ENCODE measurements around the gene BAIAP2L1. TPM values are rescaled to one million over a fixed set of nuclear protein-coding genes. Genes with fewer than 3 reads are reported as not detected.

Gene BAIAP2L1
- total and polyA plus RNA-seq, 9 of the 15 experiments (the other 6 are each of a cell fraction or from before 2014, with no cell fraction given) = 4.2 to 29.8 (median 15.5) TPM

DNA sequence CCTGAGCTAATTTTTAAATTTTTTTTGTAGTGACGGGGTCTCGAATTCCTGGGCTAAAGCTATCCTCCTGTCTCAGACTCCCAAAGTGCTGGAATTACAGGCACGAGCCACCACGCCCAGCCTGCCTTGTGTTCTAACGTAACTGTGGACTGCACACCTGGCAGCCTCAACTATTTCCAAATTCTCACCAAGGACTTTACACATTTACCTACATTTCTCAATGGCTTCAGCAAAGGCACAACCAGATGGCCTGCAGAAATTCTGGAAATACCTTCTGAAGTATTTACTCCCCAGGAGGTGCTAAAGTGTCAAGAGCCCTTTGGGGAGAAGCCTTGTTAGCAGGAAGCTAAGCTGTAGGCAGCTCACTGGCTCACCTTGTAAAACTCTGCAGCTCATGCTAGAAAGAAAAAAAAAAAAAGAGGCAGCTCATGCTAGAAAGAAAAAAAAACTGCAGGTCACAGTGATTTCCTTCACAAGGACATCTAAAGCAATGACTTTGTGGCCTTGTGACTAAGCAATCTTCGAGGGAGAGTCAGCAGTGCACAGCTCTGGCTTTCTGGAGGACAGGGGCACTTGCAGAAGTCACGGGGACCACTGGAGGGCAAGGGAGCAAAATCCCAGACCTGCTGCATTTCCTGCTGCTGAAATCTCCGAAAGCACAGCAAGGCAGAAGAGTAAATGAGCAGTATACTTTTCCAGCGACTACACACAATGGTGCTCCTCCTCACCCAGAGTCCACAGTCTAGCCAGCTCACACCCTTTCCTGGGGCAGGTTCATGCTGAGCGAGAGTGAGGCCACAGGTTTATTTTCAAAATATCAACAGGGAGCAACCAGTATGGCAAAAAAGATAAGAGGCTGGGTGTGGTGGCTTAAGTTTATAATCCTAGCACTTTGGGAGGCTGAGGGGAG, 40.4 kb downstream of the BAIAP2L1 start (continued):
- TF ChIP-seq HMGN3 (IDR thresholded peaks at IDR 0.05; ENCODE audit: borderline replicate concordance, extremely low read depth, insufficient read length, low read depth, low read length) (no peak), PML (IDR thresholded peaks at IDR 0.05; ENCODE audit: low read length) (no peak), NKRF (IDR thresholded peaks at IDR 0.05; ENCODE audit: borderline replicate concordance) (no peak), ESRRA (IDR thresholded peaks at IDR 0.05; ENCODE audit: borderline replicate concordance, low read depth) (peak; percentile 93), ZNF778 (CRISPR knock-in tag; IDR thresholded peaks at IDR 0.05) (no peak), MCM7 (IDR thresholded peaks at IDR 0.05) (no peak), NRF1 (conservative IDR thresholded peaks at IDR 0.05 in 1 of 2, IDR thresholded peaks at IDR 0.05 in 1 of 2) (peak; percentile 25 to 29; a peak in 3 of 4 replicates), MECOM (CRISPR knock-in tag; IDR thresholded peaks at IDR 0.05) (0 out of 2 replicates have a peak, but pooled peaks have one; percentile 2), MXD1 (CRISPR knock-in tag; IDR thresholded peaks at IDR 0.05; ENCODE audit: borderline replicate concordance, poor library complexity, severe bottlenecking) (no peak), ZNF23 (CRISPR knock-in tag; IDR thresholded peaks at IDR 0.05) (no peak), ETS2 (tag; IDR thresholded peaks at IDR 0.05; ENCODE audit: borderline replicate concordance, poor library complexity, severe bottlenecking) (no peak), ZFP30 (CRISPR knock-in tag; IDR thresholded peaks at IDR 0.05; ENCODE audit: borderline replicate concordance) (no peak), TRIM24 (IDR thresholded peaks at IDR 0.05) (peak; percentile 18 to 56; a peak in 3 of 4 replicates), POLR2AphosphoS2 (IDR thresholded peaks at IDR 0.05; ENCODE audit: low read length) (no peak), ZNF140 (CRISPR knock-in tag; IDR thresholded peaks at IDR 0.05) (no peak), ELF4 (CRISPR knock-in tag; IDR thresholded peaks at IDR 0.05) (no peak), TEAD1 (CRISPR knock-in tag; IDR thresholded peaks at IDR 0.05) (no peak), GTF2F1 (IDR thresholded peaks at IDR 0.05; ENCODE audit: low read depth, low read length) (no peak)
- TF ChIP-seq, protein P1, sequence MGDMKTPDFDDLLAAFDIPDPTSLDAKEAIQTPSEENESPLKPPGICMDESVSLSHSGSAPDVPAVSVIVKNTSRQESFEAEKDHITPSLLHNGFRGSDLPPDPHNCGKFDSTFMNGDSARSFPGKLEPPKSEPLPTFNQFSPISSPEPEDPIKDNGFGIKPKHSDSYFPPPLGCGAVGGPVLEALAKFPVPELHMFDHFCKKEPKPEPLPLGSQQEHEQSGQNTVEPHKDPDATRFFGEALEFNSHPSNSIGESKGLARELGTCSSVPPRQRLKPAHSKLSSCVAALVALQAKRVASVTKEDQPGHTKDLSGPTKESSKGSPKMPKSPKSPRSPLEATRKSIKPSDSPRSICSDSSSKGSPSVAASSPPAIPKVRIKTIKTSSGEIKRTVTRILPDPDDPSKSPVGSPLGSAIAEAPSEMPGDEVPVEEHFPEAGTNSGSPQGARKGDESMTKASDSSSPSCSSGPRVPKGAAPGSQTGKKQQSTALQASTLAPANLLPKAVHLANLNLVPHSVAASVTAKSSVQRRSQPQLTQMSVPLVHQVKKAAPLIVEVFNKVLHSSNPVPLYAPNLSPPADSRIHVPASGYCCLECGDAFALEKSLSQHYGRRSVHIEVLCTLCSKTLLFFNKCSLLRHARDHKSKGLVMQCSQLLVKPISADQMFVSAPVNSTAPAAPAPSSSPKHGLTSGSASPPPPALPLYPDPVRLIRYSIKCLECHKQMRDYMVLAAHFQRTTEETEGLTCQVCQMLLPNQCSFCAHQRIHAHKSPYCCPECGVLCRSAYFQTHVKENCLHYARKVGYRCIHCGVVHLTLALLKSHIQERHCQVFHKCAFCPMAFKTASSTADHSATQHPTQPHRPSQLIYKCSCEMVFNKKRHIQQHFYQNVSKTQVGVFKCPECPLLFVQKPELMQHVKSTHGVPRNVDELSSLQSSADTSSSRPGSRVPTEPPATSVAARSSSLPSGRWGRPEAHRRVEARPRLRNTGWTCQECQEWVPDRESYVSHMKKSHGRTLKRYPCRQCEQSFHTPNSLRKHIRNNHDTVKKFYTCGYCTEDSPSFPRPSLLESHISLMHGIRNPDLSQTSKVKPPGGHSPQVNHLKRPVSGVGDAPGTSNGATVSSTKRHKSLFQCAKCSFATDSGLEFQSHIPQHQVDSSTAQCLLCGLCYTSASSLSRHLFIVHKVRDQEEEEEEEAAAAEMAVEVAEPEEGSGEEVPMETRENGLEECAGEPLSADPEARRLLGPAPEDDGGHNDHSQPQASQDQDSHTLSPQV (IDR thresholded peaks at IDR 0.05) = no peak
- TF ChIP-seq, protein P2, sequence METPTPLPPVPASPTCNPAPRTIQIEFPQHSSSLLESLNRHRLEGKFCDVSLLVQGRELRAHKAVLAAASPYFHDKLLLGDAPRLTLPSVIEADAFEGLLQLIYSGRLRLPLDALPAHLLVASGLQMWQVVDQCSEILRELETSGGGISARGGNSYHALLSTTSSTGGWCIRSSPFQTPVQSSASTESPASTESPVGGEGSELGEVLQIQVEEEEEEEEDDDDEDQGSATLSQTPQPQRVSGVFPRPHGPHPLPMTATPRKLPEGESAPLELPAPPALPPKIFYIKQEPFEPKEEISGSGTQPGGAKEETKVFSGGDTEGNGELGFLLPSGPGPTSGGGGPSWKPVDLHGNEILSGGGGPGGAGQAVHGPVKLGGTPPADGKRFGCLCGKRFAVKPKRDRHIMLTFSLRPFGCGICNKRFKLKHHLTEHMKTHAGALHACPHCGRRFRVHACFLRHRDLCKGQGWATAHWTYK (CRISPR knock-in tag; IDR thresholded peaks at IDR 0.05) = no peak
